ENCODE data around the gene TAB2.
A peak's percentile ranks its signal among the peaks of the same experiment; 100 is the strongest.

The TAB2 gene

DNA sequence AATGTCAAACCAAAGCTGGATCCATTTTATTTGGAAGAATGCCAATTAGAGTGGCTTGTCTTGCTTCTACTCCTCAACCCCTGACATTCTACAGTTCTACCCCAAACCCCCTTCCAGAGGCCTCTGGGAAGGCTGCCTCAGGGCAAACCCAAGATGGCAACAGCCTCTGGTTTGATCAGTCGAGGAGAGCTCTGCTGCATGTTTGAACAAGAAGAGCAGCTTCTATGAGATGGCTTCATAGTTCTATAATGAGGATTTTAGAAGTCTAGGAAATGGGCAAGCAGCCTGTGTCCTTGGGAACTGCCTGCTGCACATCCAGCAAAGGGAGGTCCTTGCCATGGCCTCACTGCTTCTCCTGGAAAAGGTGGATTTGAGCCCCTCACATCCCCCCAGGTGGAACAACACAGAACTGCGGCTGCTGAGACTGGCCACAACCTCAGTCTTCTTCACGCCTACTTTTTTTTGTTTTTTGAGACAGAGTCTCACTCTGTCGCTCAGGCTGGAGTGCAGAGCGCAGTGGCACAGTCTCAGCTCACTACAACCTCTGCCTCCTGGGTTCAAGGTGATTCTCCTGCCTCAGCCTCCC, 129.4 kb downstream of the TAB2 start:
- Histone ChIP-seq H3K27me3 (no peaks in the 10 kb centered on the region), H3K4me1 (no peaks in the 10 kb centered on the region), H3K36me3 (no peaks in the 10 kb centered on the region), H3K4me3 (ENCODE audit: low read depth, low read length) (no peak overlapping the region), H3K9me3 (no peaks in the 10 kb centered on the region)
- TF ChIP-seq, protein P1, sequence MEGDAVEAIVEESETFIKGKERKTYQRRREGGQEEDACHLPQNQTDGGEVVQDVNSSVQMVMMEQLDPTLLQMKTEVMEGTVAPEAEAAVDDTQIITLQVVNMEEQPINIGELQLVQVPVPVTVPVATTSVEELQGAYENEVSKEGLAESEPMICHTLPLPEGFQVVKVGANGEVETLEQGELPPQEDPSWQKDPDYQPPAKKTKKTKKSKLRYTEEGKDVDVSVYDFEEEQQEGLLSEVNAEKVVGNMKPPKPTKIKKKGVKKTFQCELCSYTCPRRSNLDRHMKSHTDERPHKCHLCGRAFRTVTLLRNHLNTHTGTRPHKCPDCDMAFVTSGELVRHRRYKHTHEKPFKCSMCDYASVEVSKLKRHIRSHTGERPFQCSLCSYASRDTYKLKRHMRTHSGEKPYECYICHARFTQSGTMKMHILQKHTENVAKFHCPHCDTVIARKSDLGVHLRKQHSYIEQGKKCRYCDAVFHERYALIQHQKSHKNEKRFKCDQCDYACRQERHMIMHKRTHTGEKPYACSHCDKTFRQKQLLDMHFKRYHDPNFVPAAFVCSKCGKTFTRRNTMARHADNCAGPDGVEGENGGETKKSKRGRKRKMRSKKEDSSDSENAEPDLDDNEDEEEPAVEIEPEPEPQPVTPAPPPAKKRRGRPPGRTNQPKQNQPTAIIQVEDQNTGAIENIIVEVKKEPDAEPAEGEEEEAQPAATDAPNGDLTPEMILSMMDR (IDR thresholded peaks at IDR 0.05; ENCODE audit: low read depth, low read length) = 0 out of 2 replicates have a peak, but pooled peaks have one; percentile 13
- no peak for DNase-seq

DNA sequence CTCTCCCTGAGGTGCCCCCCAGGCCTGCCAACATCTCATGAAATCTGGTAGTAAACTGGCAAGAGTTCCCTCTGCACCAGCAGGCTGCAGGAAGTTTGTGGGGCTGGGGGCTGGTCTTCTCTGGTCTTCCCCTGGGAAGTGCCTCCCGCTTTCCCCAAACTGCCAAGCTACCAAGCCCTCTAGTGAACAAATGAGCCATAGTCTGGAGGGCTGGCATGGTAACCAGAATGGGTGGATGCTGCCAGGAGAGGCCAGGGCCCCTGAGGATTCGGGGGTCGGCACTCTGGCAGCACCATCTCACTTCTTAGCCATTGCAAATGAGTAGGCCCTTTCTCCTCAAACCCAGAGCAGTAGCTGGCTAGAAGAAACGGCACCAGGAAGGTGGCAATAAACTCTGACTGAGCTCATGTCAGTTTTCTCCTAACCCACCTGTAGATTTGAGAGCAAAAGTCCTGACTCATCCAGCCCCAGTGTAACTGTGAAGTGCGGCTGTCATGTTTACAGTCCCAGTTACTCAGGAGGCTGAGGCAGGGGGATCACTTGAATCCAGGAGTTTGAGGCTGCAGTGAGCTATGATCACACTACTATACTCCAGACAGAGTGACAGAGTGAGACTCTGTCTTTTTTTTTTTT, 131.4 kb downstream of the TAB2 start:
- H3K36me3 ChIP-seq = no peaks in the 10 kb centered on the region
- no peak for DNase-seq
- TF ChIP-seq, protein P1 (IDR thresholded peaks at IDR 0.05; ENCODE audit: low read depth, low read length) = no peak
- H3K4me3 ChIP-seq (ENCODE audit: low read depth, low read length) = no peak overlapping the region
- no peaks in the 10 kb centered on the region for H3K27me3 ChIP-seq
- no peaks in the 10 kb centered on the region for H3K9me3 ChIP-seq
- no peaks in the 10 kb centered on the region for H3K4me1 ChIP-seq

DNA sequence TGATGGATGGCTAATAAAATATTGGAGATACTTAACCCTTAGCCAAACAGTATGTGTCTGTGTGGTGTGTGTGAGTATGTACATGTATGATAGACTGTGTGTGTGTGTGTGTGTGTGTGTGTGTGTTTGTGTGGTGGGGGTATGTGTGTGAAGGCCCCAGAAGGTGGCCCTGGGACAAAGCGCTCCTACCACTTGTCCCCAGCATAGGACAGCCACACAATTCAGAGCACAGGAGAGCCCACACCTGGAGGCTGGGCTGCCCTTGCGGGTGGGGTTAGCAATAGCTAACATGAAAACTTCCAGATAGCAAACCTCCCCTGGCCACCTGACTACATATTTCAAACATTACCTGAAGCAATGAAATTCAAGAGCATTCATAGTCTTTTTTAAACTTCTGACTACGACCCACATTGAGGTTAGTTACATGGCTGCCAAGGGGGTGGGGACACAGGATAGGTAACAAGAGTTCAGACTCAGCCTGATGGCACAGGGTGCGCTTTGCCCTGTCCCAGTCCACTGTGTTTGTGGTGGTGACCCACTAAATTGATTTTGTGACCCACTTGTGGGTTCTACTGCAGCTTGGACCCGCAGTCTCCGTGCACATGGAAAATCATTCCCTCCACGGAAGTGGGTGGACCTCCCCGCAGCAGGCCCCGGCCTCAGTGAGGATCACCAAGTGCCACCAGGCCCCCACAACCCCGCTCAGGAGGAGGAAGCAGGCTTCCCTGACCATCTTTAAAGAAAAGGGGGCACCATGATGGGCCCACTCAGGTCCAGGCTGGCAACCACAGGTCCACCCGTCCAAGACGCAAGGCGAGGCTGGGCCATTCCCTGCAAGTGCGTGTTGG, 132.5 kb downstream of the TAB2 start:
- no peak for DNase-seq
- Histone ChIP-seq H3K4me1 (no peaks in the 10 kb centered on the region), H3K4me3 (ENCODE audit: low read depth, low read length) (no peak overlapping the region), H3K27me3 (no peaks in the 10 kb centered on the region), H3K36me3 (no peaks in the 10 kb centered on the region), H3K9me3 (no peaks in the 10 kb centered on the region)
- TF ChIP-seq, protein P1 (IDR thresholded peaks at IDR 0.05; ENCODE audit: low read depth, low read length) = no peak

DNA sequence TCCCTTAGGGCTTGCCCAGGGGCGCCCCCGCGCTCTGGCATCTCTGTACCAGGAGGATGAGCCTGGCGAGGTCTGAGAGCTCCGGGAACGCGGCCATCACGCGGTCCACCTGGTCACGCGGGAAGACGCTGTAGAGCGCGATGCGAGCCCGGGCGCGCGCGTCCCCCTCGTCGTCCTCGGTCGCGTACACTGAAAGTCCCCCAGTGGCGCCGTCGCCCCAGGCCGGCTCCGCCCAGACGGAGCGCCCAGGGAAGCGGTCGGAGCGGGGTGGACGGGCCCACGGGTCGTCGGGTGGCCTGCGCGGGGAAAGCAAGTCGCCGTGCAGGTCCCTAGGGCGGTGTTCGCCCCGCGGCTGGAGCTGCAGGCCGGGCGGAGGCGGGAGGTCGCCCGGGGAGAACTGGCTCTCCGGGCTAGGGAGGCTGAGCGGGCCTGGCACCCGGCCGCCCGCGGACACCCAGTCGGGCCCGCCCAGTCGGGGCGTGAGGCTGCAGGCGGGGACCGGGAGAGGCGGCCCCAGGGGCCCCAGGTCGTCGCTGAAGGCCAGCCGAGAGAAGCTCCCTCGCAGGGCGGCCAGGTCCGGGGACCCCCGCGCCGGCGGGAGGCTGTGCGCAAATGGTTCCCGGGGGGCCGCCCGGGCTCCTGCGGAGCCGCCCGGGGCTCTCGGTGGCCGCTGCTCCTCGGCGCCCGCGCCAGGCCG, 133.3 kb downstream of the TAB2 start:
- Histone ChIP-seq H3K4me3 (ENCODE audit: low read depth, low read length) (no peak overlapping the region), H3K36me3 (no peaks in the 10 kb centered on the region), H3K9me3 (no peaks in the 10 kb centered on the region), H3K4me1 (no peaks in the 10 kb centered on the region), H3K27me3 (no peaks in the 10 kb centered on the region)
- TF ChIP-seq, protein P1 (IDR thresholded peaks at IDR 0.05; ENCODE audit: low read depth, low read length) = no peak
- DNase-seq = no peak

DNA sequence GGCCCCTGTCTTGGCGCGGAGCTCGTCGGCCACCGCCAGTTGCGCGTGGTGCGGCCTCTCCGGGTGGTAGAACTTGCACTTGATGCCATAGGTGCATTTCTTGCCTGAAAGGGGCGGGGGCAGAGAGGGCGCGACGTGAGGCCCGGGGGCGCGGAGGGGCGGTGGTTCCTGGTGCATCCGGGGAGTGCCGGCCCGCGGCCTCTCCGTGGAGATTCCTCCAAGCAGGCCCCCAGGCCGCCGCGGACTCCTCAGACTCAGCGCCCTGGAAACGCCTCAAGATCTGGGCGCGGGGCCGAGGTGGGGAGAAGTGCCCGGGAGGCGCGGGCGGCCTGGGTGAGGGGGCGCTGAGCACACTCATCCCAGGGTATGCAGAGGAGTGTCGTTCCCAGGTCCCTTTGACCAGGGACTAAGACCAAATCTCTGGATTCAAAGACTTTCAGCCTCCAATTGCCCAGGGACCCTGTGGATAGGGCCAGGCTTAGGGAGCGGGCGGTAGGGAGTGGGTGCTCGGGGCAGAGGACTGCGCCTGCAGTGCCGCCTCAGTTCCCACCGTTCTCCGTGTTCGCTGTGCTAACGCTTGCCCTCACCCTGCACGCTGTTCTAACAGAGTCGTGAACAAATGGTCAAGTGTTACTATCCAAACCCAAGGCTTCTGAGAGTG, 134.0 kb downstream of the TAB2 start:
- H3K4me3 ChIP-seq (ENCODE audit: low read depth, low read length) = no peak overlapping the region
- no peaks in the 10 kb centered on the region for H3K36me3 ChIP-seq
- TF ChIP-seq, protein P1 (IDR thresholded peaks at IDR 0.05; ENCODE audit: low read depth, low read length) = no peak
- DNase-seq = no peak
- no peaks in the 10 kb centered on the region for H3K9me3 ChIP-seq
- H3K4me1 ChIP-seq = no peaks in the 10 kb centered on the region
- H3K27me3 ChIP-seq = no peaks in the 10 kb centered on the region

All from BE2C (cell line).